AG04449 (cell line): ENCODE measurements around the gene C1QC.
"Not testable (repeated sequence)": the region's sequence is repeated elsewhere in the genome, so short reads cannot be mapped to it uniquely, and the experiment has no call there.

Source experiments
- CTCF ChIA-PET: fragments of 350-600 bp; formaldehyde crosslinking; extraction: SDS; loops from one replicate; lab custom pipeline; 2021; ENCODE audit warnings: antibody characterized with exemption; lab: Yijun Ruan, JAX
- POLR2A ChIA-PET: fragments of 400-600, 350-600 bp; formaldehyde crosslinking; extraction: SDS; loops from one replicate; lab custom pipeline; 2020; ENCODE audit warnings: antibody characterized with exemption, inconsistent platforms; lab: Yijun Ruan, JAX
- DNase-seq: peaks from one replicate; pipeline ENCODE4 v3.0.0-alpha.2; 2010; ENCODE audit warnings: low read depth, low spot score
- H3K4me3 ChIP-seq: 2 replicates; pipeline ENCODE4 v1.5.1; 2011; ENCODE audit warnings: low read depth, mild to moderate bottlenecking, control low read depth, low read length
- TF ChIP-seq, protein P1 (sequence below): IDR thresholded peaks from one replicate; pipeline ENCODE4 v1.5.1; 2011; ENCODE audit warnings: mild to moderate bottlenecking, moderate library complexity, low read length, control low read depth, inconsistent platforms; ENCODE audit not compliant: insufficient read depth; ENCODE audit errors: missing control alignments

Gene C1QC

DNA sequence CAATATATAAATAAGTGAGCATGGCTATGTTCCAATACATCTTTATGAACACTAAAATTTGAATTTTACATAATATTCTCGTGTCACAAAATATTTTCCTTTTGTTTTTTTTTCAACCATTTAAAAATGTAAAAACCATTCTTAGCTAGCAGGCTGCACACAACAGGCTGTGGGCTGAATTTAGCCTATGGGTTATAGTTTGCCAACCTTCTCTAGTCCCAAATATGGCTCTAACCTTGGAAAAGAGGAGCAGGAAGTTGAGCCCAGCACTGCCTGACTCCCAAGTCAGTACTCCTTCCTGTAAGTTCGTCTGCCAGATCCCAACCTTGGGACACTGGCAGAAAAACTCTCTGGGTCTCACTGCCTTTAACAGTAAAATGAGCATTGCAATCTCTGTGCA is 23.0 kb downstream of the C1QC start:
- TF ChIP-seq, protein P1, sequence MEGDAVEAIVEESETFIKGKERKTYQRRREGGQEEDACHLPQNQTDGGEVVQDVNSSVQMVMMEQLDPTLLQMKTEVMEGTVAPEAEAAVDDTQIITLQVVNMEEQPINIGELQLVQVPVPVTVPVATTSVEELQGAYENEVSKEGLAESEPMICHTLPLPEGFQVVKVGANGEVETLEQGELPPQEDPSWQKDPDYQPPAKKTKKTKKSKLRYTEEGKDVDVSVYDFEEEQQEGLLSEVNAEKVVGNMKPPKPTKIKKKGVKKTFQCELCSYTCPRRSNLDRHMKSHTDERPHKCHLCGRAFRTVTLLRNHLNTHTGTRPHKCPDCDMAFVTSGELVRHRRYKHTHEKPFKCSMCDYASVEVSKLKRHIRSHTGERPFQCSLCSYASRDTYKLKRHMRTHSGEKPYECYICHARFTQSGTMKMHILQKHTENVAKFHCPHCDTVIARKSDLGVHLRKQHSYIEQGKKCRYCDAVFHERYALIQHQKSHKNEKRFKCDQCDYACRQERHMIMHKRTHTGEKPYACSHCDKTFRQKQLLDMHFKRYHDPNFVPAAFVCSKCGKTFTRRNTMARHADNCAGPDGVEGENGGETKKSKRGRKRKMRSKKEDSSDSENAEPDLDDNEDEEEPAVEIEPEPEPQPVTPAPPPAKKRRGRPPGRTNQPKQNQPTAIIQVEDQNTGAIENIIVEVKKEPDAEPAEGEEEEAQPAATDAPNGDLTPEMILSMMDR: no peak
- ChIA-PET CTCF (interaction anchor here (0.6 to 13.3 kb wide), 7 partner anchors 8 to 309 kb away, joined by 3 to 307 read pairs (median 5); no protein-coding TSS in a partner anchor), POLR2A (no interaction called here)
- no peak for DNase-seq
- H3K4me3 ChIP-seq: no peak overlapping the region

DNA sequence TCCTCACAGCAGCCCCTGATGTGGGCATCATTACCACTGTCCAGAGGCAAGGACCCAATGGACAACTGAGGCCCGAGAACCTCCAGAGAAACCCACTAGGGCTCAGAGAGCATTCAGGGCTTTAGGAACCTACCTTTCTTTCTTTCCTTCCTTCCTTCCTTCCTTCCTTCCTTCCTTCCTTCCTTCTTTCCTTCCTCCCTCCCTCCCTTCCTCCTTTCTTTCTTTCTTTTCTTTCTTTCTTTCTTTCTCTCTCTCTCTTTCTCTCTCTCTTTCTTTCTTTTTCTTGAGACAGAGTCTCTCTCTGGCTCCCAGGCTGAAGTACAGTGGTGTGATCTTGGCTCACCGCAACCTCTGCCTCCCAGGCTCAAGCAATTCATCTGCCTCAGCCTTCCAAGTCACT is 25.4 kb downstream of the C1QC start:
- POLR2A ChIA-PET, DNase-seq, H3K4me3 ChIP-seq: not testable (repeated sequence)
- CTCF ChIA-PET: interaction anchor here (2.0 to 13.3 kb wide), 2 partner anchors 263 to 296 kb away, joined by 10 to 307 read pairs; no protein-coding TSS in a partner anchor

- ChIA-PET CTCF (interaction anchor here (0.5 to 13.3 kb wide), 5 partner anchors 187 to 294 kb away, joined by 3 to 307 read pairs (median 96); no protein-coding TSS in a partner anchor), POLR2A (no interaction called here)
- DNase-seq: no peak
- no peak overlapping the region for H3K4me3 ChIP-seq
- TF ChIP-seq, protein P1: no peak
Observed at GRCh38 chr1:22670352-22670975, 27.0 kb downstream of the C1QC start.

- no peak for DNase-seq
- H3K4me3 ChIP-seq: no peak overlapping the region
- ChIA-PET CTCF (interaction anchor here (0.8 to 13.3 kb wide), 9 partner anchors 31 to 293 kb away, joined by 3 to 307 read pairs (median 63); no protein-coding TSS in a partner anchor), POLR2A (no interaction called here)
- TF ChIP-seq, protein P1: no peak
Observed at GRCh38 chr1:22671999-22672398, 28.6 kb downstream of the C1QC start.

GRCh38 chr1:22673486-22674409 is 30.3 kb downstream of the C1QC start:
- TF ChIP-seq, protein P1: peak; percentile 75
- ChIA-PET POLR2A (interaction anchor here (0.8 kb wide), 1 partner anchor 28 kb away, joined by 3 read pairs; no protein-coding TSS in a partner anchor), CTCF (interaction anchor here (0.7 to 13.3 kb wide), 24 partner anchors 10 to 291 kb away, joined by 3 to 307 read pairs (median 5); no protein-coding TSS in a partner anchor)
- peak; percentile 7 for DNase-seq
- H3K4me3 ChIP-seq: no peak overlapping the region

DNA sequence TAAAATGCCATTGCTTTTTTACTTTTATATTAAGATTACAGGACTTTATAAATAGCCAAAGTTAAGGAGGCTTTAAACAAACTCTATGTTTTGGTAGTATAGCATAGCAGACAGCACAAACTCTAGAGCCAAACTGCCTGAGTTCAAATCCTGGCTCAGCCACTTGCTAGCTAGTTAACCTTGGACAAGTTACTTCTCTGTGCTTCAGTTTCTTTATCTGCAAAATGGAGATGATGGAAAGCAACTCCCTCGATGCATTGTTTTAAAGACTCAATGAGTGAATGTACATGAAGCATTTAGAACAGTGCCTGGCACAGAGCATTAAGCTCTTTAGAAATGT is 30.9 kb downstream of the C1QC start:
- ChIA-PET POLR2A (interaction anchor here (0.8 kb wide), 1 partner anchor 29 kb away, joined by 3 read pairs; no protein-coding TSS in a partner anchor), CTCF (interaction anchor here (0.6 to 13.3 kb wide), 26 partner anchors 8 to 290 kb away, joined by 3 to 307 read pairs (median 5); no protein-coding TSS in a partner anchor)
- no peak for DNase-seq
- H3K4me3 ChIP-seq: no peak overlapping the region
- TF ChIP-seq, protein P1: no peak

- H3K4me3 ChIP-seq, DNase-seq, POLR2A ChIA-PET: not testable (repeated sequence)
- CTCF ChIA-PET: interaction anchor here (1.0 to 13.3 kb wide), 6 partner anchors 9 to 288 kb away, joined by 4 to 307 read pairs (median 80); no protein-coding TSS in a partner anchor
Observed at GRCh38 chr1:22676151-22676550, 32.7 kb downstream of the C1QC start.
